ENCODE data around the gene NBAS. TPM values are rescaled to one million over a fixed set of nuclear protein-coding genes. Genes with fewer than 3 reads are reported as not detected.

Gene NBAS
- total and polyA plus RNA-seq, 8 donors, result 14.5 to 96.2 (median 41.2) TPM

- H3K27me3 ChIP-seq, result no peaks in the 10 kb centered on the region
- 81 to 91% (median 90%) methylated on average over 2 of the region's 2 CpGs for WGBS, 5 donors
- H3K4me1 ChIP-seq, result peaks cover 0 to 6% (median 0%) of the 10 kb centered on the region in 4 donors
- no peak for DNase-seq
- no peaks in the 10 kb centered on the region for H3K9me3 ChIP-seq
- no peak overlapping the region for H3K4me3 ChIP-seq
- no peak for TF ChIP-seq POLR2A (IDR thresholded peaks at IDR 0.05)
- no peak for TF ChIP-seq POLR2AphosphoS5 (IDR thresholded peaks at IDR 0.05)
- TF ChIP-seq, protein P1, sequence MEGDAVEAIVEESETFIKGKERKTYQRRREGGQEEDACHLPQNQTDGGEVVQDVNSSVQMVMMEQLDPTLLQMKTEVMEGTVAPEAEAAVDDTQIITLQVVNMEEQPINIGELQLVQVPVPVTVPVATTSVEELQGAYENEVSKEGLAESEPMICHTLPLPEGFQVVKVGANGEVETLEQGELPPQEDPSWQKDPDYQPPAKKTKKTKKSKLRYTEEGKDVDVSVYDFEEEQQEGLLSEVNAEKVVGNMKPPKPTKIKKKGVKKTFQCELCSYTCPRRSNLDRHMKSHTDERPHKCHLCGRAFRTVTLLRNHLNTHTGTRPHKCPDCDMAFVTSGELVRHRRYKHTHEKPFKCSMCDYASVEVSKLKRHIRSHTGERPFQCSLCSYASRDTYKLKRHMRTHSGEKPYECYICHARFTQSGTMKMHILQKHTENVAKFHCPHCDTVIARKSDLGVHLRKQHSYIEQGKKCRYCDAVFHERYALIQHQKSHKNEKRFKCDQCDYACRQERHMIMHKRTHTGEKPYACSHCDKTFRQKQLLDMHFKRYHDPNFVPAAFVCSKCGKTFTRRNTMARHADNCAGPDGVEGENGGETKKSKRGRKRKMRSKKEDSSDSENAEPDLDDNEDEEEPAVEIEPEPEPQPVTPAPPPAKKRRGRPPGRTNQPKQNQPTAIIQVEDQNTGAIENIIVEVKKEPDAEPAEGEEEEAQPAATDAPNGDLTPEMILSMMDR (IDR thresholded peaks at IDR 0.05), result no peak
- TF ChIP-seq EP300 (IDR thresholded peaks at IDR 0.05), result no peak
- intact Hi-C loops (cut with DNase I; ENCODE audit: low total_unique reads), result no loop called here
- H3K36me3 ChIP-seq, result peaks cover 0 to 34% (median 18%) of the 10 kb centered on the region in 4 donors
- H3K27ac ChIP-seq, result no peak overlapping the region
Observed at GRCh38 chr2:15517793-15518192, 43.3 kb downstream of the NBAS start.

DNA sequence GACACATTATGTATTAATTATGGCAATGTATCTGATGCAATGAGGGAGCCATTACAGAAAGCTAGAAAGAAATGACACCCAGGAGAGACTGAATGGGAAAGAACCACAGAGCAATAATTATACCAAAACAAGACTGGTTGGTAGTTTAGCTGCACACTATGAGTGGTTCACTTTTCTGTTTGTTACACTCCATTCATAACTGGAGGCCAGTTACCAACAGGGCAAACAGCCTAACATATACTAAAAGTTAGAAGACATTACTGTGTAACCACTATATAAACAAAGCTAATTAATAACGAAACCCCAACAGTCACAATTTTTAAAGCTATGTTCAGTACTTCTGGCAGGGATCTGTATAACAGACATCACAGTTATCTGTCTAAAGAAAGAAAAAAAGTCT, 49.4 kb downstream of the NBAS start:
- Histone ChIP-seq H3K9me3 (no peaks in the 10 kb centered on the region), H3K36me3 (peaks cover 18 to 74% (median 56%) of the 10 kb centered on the region in 4 donors), H3K27ac (no peak overlapping the region), H3K4me1 (no peaks in the 10 kb centered on the region), H3K27me3 (no peaks in the 10 kb centered on the region), H3K4me3 (no peak overlapping the region)
- intact Hi-C loops (cut with DNase I; ENCODE audit: low total_unique reads), result no loop called here
- TF ChIP-seq POLR2AphosphoS5 (IDR thresholded peaks at IDR 0.05) (no peak), POLR2A (IDR thresholded peaks at IDR 0.05) (no peak), EP300 (IDR thresholded peaks at IDR 0.05) (no peak)
- TF ChIP-seq, protein P1 (IDR thresholded peaks at IDR 0.05), result no peak
- no peak for DNase-seq
- 65 to 80% (median 77%) methylated on average over 1 of the region's 1 CpG for WGBS, 5 donors

DNA sequence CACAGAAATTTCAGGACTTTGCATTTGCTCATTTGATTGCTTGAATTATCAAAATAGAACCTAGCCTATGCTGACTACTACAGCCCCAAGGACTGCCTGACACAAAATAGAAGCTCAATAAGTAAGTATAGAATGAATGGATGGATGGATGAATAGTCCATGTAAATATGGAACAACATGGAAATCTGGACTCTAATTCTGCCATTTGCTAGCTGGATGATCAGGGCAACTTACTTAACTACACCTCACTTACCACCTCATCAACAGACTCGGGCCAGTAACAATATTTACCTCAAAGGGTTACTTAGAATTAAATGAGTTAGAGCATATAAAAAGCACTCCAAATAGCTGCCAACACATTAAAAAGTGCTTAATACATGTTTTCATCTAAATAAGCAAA, 50.6 kb downstream of the NBAS start:
- intact Hi-C loops (cut with DNase I; ENCODE audit: low total_unique reads), result no loop called here
- no peaks in the 10 kb centered on the region for H3K4me1 ChIP-seq
- H3K4me3 ChIP-seq, result no peak overlapping the region
- no peak for TF ChIP-seq POLR2AphosphoS5 (IDR thresholded peaks at IDR 0.05)
- TF ChIP-seq, protein P1 (IDR thresholded peaks at IDR 0.05), result no peak
- no peak for TF ChIP-seq POLR2A (IDR thresholded peaks at IDR 0.05)
- no peak for TF ChIP-seq EP300 (IDR thresholded peaks at IDR 0.05)
- H3K9me3 ChIP-seq, result no peaks in the 10 kb centered on the region
- 92 to 100% (median 97%) methylated on average over 1 of the region's 1 CpG for WGBS, 5 donors
- H3K36me3 ChIP-seq, result peaks cover 18 to 70% (median 56%) of the 10 kb centered on the region in 4 donors
- DNase-seq, result no peak
- no peak overlapping the region for H3K27ac ChIP-seq
- H3K27me3 ChIP-seq, result no peaks in the 10 kb centered on the region

GRCh38 chr2:15510131-15510530, 51.0 kb downstream of the NBAS start:
- H3K27me3 ChIP-seq, result no peaks in the 10 kb centered on the region
- TF ChIP-seq EP300 (IDR thresholded peaks at IDR 0.05) (no peak), POLR2A (IDR thresholded peaks at IDR 0.05) (no peak), POLR2AphosphoS5 (IDR thresholded peaks at IDR 0.05) (no peak)
- TF ChIP-seq, protein P1 (IDR thresholded peaks at IDR 0.05), result no peak
- WGBS, 5 donors, result 90 to 98% (median 97%) methylated on average over 3 of the region's 3 CpGs
- no peak overlapping the region for H3K4me3 ChIP-seq
- H3K4me1 ChIP-seq, result no peaks in the 10 kb centered on the region
- no peaks in the 10 kb centered on the region for H3K9me3 ChIP-seq
- DNase-seq, result no peak
- intact Hi-C loops (cut with DNase I; ENCODE audit: low total_unique reads), result no loop called here
- H3K27ac ChIP-seq, result no peak overlapping the region
- peaks cover 18 to 65% (median 58%) of the 10 kb centered on the region in 4 donors for H3K36me3 ChIP-seq
